ENCODE results near the gene CA9. TPM values are rescaled to one million over a fixed set of nuclear protein-coding genes. Genes with fewer than 3 reads are reported as not detected.

The CA9 gene
- total RNA-seq, 1 donor from 2014 or later = not detected

GRCh38 chr9:35675204-35675603, 1.5 kb downstream of the CA9 start:
- no peak for DNase-seq (ENCODE audit: low spot score)

GRCh38 chr9:35675732-35676392, 2.1 kb downstream of the CA9 start:
- DNase-seq (ENCODE audit: low spot score) = no peak

- no peak for DNase-seq (ENCODE audit: low spot score)
Observed at GRCh38 chr9:35679091-35679490, 5.4 kb downstream of the CA9 start.

GRCh38 chr9:35679766-35680330, 6.1 kb downstream of the CA9 start:
- DNase-seq (ENCODE audit: low spot score) = no peak

- DNase-seq (ENCODE audit: low spot score) = no peak
Observed at GRCh38 chr9:35680331-35681105, 6.8 kb downstream of the CA9 start.

GRCh38 chr9:35681341-35682002, 7.7 kb downstream of the CA9 start:
- DNase-seq (ENCODE audit: low spot score) = no peak

- DNase-seq (ENCODE audit: low spot score) = no peak
Observed at GRCh38 chr9:35682051-35682450, 8.3 kb downstream of the CA9 start.

GRCh38 chr9:35682520-35683315, 9.0 kb downstream of the CA9 start:
- no peak for DNase-seq (ENCODE audit: low spot score)

- DNase-seq (ENCODE audit: low spot score) = no peak
Observed at GRCh38 chr9:35683323-35683722, 9.6 kb downstream of the CA9 start.

- DNase-seq (ENCODE audit: low spot score) = no peak
Observed at GRCh38 chr9:35684921-35685320, 11.2 kb downstream of the CA9 start.

GRCh38 chr9:35685506-35685905, 11.8 kb downstream of the CA9 start:
- DNase-seq (ENCODE audit: low spot score) = no peak

- DNase-seq (ENCODE audit: low spot score) = no peak
Observed at GRCh38 chr9:35686222-35687203, 12.8 kb downstream of the CA9 start.

GRCh38 chr9:35687306-35687705, 13.6 kb downstream of the CA9 start:
- DNase-seq (ENCODE audit: low spot score) = no peak

GRCh38 chr9:35687972-35688557, 14.3 kb downstream of the CA9 start:
- no peak for DNase-seq (ENCODE audit: low spot score)

- DNase-seq (ENCODE audit: low spot score) = no peak
Observed at GRCh38 chr9:35688558-35689541, 15.1 kb downstream of the CA9 start.

- no peak for DNase-seq (ENCODE audit: low spot score)
Observed at GRCh38 chr9:35689542-35690293, 16.0 kb downstream of the CA9 start, which contains the start of gene TPM2. Gene TPM2, minus strand, starts transcription at chr9:35689925. Its CDS starts 108 bp downstream, at chr9:35689817.

- DNase-seq (ENCODE audit: low spot score) = no peak
Observed at GRCh38 chr9:35690294-35690613, 16.5 kb downstream of the CA9 start.

Measured in mesenteric fat pad (tissue), 1 donor.